Sciatic nerve (tissue), 2 donors: ENCODE data around the gene GLT1D1. TPM values are rescaled to one million over a fixed set of nuclear protein-coding genes. Genes with fewer than 3 reads are reported as not detected.
"Not testable (repeated sequence)": the region's sequence is repeated elsewhere in the genome, so short reads cannot be mapped to it uniquely, and the experiment has no call there.

Experiments
- ATAC-seq: fragments of 200-7000 bp; cut with Tn5 transposase; one replicate; pipeline ENCODE4 v1.9.1; 2020; ENCODE audit warnings: mild to moderate bottlenecking, moderate library complexity
- DNase-seq: peaks from one replicate; pipeline ENCODE4 v3.0.0-alpha.2; 2020; ENCODE audit warnings: low spot score
- intact Hi-C: fragments of 100-400 bp; cut with DNase I; formaldehyde crosslinking; loops from one replicate; pipeline ENCODE4 v1.14.2; 2022
- total RNA-seq: library from RNA; stranded (reverse); fragmentation: NEBNext Ultra II Directional; extraction: Animal tissue kit (Norgen Biotek cat#: 25700); gene quantifications from one replicate; pipeline ENCODE4 v1.2.1, GENCODE V29; 2021
- donor health status: DM: no; HTN: no; CAD: no.
- donor health status: DM: no; HTN: no; CAD: no.

The GLT1D1 gene
- total RNA-seq, 1 donor from 2014 or later, result 2.0 TPM

- intact Hi-C loops, result no loop called here
- no peak for DNase-seq
- no peak for ATAC-seq
Observed at GRCh38 chr12:128819293-128820144, 33.8 kb upstream of the GLT1D1 start.

GRCh38 chr12:128820253-128820652 lies 33.0 kb upstream of the GLT1D1 start:
- no peak for DNase-seq
- ATAC-seq, result no peak
- intact Hi-C loops, result no loop called here

- ATAC-seq (peak; percentile 41), DNase-seq (no peak)
- intact Hi-C loops, result no loop called here
Observed at GRCh38 chr12:128820723-128821432, 32.4 kb upstream of the GLT1D1 start.

- intact Hi-C loops, result no loop called here
- DNase-seq, result no peak
- no peak for ATAC-seq
Observed at GRCh38 chr12:128823216-128823915, 29.9 kb upstream of the GLT1D1 start.

DNA sequence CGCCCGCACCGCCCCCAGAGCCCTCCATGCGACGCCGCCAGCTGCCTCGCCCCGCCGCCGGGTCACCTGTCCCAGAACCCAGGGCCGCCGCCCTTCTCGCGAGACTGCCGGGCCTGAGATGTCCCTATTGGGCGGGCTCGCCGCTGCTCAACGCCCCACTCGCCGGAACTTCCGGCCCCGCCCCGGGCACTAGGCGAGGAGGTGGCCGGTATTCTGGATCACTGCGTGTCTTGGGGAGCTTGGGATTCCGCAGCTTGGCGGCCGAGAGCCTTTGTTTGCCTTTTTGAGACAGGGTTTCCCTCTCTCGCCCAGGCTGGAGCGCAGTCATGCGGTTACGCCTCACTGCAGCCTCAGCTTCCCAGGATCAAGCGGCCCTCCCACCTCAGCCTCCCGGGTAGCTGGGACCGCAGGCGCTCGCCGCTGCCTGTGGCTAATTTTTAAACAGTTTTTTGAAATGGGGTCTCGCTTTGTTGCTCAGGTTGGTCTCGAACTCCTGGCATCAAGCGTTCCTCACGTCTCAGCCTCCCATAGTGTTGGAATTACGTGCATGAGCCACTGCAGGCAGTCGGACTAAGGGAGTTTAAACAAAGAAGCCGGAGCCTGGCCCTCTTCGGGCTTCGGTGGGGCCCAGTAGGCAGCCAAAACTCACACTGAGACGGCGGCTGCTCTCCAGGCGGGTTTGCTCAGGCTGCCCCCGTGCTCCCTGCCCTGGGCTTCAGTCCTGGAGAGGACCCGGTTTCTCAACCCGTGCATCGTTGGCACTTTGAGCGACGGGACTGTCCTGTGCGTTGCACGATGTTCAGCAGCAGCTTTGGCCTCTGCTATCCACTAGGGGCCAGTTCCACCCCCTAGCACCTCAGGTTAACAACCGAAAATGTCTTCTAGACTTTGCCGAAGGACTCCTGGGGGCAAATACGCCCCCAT lies 29.1 kb upstream of the GLT1D1 start, which contains the start of gene SLC15A4:
Gene SLC15A4, minus strand, starts transcription at position 43 of the 924 bp plus-strand sequence. Its CDS starts 15 bp downstream, at position 28.
- intact Hi-C loops, result no loop called here
- peak; percentile 99 for ATAC-seq
- peak; percentile 98 for DNase-seq

GRCh38 chr12:128825835-128826234 lies 27.4 kb upstream of the GLT1D1 start:
- intact Hi-C loops, result no loop called here
- ATAC-seq (no peak), DNase-seq (no peak)

DNA sequence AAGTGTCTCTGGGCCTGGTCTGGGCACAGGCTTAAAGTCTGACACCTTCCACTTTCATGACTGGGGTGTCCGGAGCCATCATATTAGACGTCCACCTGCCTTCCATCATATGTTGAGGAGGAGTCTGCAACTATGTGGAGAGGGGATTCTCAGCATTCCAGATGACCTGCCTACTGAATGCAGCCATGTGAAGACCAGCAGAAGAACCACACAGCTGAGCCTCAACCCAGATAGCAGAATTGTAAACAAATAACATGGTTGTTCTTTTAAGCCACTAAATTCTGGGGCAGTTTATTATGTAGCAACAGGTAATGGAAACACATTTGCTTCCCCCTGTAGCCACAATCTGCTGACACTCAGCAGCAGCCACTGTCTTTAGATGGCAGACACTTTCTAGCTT lies 25.6 kb upstream of the GLT1D1 start:
- intact Hi-C loops, result no loop called here
- no peak for DNase-seq
- no peak for ATAC-seq

DNA sequence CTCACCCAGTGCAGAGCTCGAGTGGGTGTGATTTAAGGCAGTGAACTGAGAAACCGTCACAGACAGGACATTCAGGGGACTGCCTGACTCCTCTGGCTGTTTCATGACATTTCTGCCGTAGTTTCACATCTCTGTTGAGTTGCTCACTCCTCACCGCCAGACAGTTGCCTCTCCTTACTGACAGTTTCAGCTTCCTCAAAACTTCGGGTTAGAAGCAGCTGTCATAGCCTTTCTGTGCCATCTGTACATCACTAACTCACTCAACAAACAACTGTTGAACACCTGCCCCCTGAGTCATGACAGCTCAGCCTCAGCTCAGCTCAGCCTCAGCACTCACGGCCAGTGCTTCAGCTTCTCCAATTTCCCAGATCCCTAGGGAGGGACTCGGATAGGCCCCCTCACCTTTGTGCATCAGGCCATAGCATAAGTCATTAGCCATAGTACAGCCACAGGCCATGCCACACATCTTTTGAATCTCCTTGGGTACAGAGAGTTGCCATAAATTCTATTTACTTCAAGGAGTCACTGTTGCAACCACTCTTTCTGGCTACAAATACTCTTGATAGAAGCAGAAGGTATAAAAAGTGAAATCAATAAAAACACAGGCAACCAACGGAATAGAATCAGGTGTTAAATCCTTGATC lies 23.3 kb upstream of the GLT1D1 start:
- intact Hi-C loops, result no loop called here
- ATAC-seq (peak; percentile 62), DNase-seq (peak; percentile 28)

DNA sequence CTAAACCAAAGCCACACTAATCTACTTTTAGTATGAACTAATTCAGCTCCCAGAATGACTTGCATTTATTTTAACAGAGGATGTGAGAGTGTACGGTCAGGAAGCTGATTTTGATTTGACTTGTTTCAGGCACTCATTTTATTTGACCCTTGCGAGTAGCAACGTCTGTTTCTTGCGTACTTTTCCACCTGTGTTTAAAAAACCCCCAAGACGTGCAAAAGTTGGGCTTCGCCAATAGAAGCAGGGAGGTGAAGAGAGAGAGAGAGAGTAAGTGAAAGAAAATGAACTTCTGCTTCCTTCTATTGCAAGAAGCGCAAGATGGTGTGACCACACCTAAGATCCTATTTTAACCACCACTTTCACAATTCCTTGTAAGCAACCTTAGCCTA lies 22.8 kb upstream of the GLT1D1 start:
- no peak for ATAC-seq
- intact Hi-C loops, result no loop called here
- DNase-seq, result no peak

DNA sequence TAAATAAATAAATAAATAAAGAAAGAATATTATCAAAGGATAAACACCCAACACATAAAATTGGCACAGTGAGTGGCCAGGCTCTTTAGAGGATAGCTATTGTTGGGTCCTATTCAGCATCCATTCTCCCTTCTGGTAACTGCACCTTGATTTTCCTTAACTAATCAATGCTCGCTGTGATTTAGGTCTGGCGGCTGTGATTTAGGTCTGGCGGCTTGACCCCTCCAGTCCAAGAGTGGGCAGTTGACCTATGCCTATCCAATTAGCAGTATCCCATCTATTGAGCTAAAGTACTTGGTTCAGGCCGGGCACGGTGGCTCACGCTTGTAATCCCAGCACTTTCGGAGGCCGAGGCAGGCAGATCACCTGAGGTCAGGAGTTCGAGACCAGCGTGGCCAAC lies 19.9 kb upstream of the GLT1D1 start:
- DNase-seq (no peak), ATAC-seq (no peak)
- intact Hi-C loops, result no loop called here

- peak; percentile 3 for DNase-seq
- intact Hi-C loops, ATAC-seq: not testable (repeated sequence)
Observed at GRCh38 chr12:128839885-128840284, 13.4 kb upstream of the GLT1D1 start.

DNA sequence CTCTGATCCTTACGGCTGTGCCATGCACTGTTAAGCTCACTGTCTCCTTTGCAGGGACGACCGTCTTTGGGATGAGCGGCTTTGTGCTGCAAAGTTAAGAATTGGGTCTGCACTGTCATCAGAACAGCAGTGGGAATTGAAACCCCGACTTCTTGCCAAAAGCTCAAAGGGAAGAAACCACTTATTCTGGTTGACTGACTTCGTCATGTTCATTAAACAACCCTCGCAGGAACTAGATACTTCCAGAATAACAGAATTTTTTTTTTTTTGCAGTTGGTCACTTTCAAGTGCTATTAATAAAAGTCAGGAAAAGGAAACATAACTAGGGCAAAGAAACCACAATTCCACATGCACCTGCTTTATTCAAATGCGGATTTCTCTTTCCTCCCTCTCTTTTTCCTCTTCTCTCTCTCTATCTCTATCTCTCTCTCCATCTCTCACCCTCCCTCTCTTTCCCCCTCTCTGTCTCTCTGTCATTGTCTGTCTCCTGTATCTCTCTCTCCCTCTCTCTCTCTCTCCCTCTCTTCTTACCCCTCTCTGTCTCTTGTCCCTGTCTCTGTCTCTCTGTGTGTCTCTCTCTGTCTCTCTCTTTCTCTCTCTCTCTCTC lies 12.3 kb upstream of the GLT1D1 start:
- DNase-seq (peak; percentile 22), ATAC-seq (peak; percentile 55)
- intact Hi-C loops, result no loop called here

DNA sequence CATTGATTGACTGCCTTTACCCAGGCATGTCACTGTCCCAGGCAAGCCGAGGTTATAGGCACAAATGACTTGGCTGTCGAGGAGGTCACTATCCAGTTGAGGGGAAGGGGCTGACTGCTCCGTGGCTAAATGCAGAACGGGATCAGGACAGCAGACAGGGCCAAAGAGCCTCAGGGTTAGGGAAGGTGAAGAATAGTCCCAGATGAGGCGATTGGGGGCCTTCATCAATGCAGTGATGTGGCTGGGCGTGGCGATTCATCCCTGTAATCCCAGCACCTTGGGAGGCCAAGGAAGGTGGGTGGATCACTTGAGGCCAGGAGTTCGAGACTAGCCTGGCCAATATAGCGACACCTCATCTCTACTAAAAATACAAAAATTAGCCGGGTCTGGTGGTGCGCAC lies 10.7 kb upstream of the GLT1D1 start:
- no peak for DNase-seq
- intact Hi-C loops, result no loop called here
- ATAC-seq, result no peak

DNA sequence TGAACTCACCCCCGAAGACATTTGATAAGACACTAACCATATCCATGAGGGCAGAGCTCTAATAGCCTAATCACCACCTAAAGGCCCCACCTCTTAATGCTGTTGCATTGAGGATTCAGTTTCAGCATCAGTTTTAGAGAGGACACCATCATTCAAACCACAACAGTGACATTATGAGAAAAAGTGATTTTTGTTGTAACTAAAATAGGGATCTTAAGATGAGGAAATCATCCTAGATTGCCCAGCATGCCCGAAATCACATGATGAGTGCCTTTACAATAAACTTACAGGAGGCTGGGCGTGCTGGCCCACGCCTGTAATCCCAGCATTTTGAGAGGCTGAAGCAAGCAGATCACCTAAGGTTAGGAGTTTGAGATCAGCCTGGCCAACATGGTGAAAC lies 9.7 kb upstream of the GLT1D1 start:
- ATAC-seq (no peak), DNase-seq (no peak)
- intact Hi-C loops, result no loop called here

- no peak for ATAC-seq
- DNase-seq, result no peak
- intact Hi-C loops, result no loop called here
Observed at GRCh38 chr12:128844031-128844635, 9.1 kb upstream of the GLT1D1 start.

GRCh38 chr12:128846671-128847070 lies 6.6 kb upstream of the GLT1D1 start:
- ATAC-seq, intact Hi-C loops, DNase-seq: not testable (repeated sequence)

DNA sequence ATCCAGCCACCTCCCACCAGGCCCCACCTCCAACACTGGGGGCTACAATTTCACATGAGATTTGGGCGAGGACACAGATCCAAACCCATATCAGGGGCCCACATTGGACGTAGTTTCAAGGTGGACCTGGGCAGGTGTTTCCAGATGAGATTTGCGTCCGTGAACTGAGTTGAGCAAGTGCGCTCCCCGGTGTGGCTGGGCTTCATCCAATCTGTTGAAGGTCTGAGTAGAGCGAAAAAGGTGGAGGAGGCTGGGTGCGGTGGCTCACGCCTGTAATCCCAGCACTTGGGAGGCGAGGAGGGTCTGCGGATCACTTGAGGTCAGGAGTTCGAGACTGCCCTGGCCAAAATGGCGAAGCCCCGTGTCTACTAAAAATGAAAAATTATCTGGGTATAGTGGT lies 4.9 kb upstream of the GLT1D1 start:
- no peak for ATAC-seq
- intact Hi-C loops, result no loop called here
- DNase-seq, result no peak
